Muscle layer of colon (tissue), 2 donors: ENCODE data around the gene PMF1.

Experiments used
- H3K27ac ChIP-seq: one replicate; pipeline ENCODE4 v1.7.0; 2013; ENCODE audit warnings: low read depth, mild to moderate bottlenecking, low read length, moderate library complexity
- H3K27me3 ChIP-seq, 2 donors: one replicate each; pipeline ENCODE4 v1.7.0; 2013; ENCODE audit warnings: low read length in 2 of 2, mild to moderate bottlenecking in 2 of 2; ENCODE audit not compliant: insufficient read depth in 2 of 2, control insufficient read depth in 1 of 2
- H3K36me3 ChIP-seq: one replicate; pipeline ENCODE4 v1.7.0; 2013; ENCODE audit warnings: mild to moderate bottlenecking, low read length; ENCODE audit not compliant: insufficient read depth
- H3K4me1 ChIP-seq: one replicate; pipeline ENCODE4 v1.7.0; 2013; ENCODE audit warnings: mild to moderate bottlenecking, low read length; ENCODE audit not compliant: insufficient read depth
- H3K4me3 ChIP-seq, 2 donors: one replicate each; pipeline ENCODE4 v1.7.0; 2013; ENCODE audit warnings: low read length in 2 of 2, low read depth in 1 of 2, mild to moderate bottlenecking in 1 of 2, moderate library complexity in 1 of 2
- H3K9ac ChIP-seq: one replicate; pipeline ENCODE4 v1.7.0; 2013; ENCODE audit warnings: low read length
- H3K9me3 ChIP-seq: one replicate; pipeline ENCODE4 v1.7.0; 2013; ENCODE audit warnings: mild to moderate bottlenecking, low read length
- donor health status: abdominal sarcoma.
- donor health status: Adenocarcinoma of cecum.

The PMF1 gene

GRCh38 chr1:156257711-156258110 is 44.9 kb downstream of the PMF1 start:
- H3K4me1 ChIP-seq: no peaks in the 10 kb centered on the region
- no peak overlapping the region for H3K9ac ChIP-seq
- H3K36me3 ChIP-seq: peaks cover 71% of the 10 kb centered on the region
- no peak overlapping the region for H3K4me3 ChIP-seq
- H3K27ac ChIP-seq: no peak overlapping the region
- H3K27me3 ChIP-seq: no peaks in the 10 kb centered on the region
- H3K9me3 ChIP-seq: no peaks in the 10 kb centered on the region

GRCh38 chr1:156258859-156259258 is 46.1 kb downstream of the PMF1 start:
- Histone ChIP-seq H3K9ac (no peak overlapping the region), H3K9me3 (no peaks in the 10 kb centered on the region), H3K4me1 (no peaks in the 10 kb centered on the region), H3K27ac (no peak overlapping the region), H3K36me3 (peaks cover 70% of the 10 kb centered on the region), H3K4me3 (no peak overlapping the region), H3K27me3 (no peaks in the 10 kb centered on the region)

- no peaks in the 10 kb centered on the region for H3K4me1 ChIP-seq
- H3K27me3 ChIP-seq: no peaks in the 10 kb centered on the region
- H3K9me3 ChIP-seq: no peaks in the 10 kb centered on the region
- H3K27ac ChIP-seq: no peak overlapping the region
- peaks cover 74% of the 10 kb centered on the region for H3K36me3 ChIP-seq
- no peak overlapping the region for H3K4me3 ChIP-seq
- H3K9ac ChIP-seq: no peak overlapping the region
These were observed 47.0 kb downstream of the PMF1 start for GRCh38 chr1:156259805-156260204.

- no peak overlapping the region for H3K4me3 ChIP-seq
- peaks cover 81% of the 10 kb centered on the region for H3K36me3 ChIP-seq
- H3K9me3 ChIP-seq: no peaks in the 10 kb centered on the region
- H3K9ac ChIP-seq: no peak overlapping the region
- no peaks in the 10 kb centered on the region for H3K27me3 ChIP-seq
- H3K4me1 ChIP-seq: no peaks in the 10 kb centered on the region
- no peak overlapping the region for H3K27ac ChIP-seq
These were observed 48.1 kb downstream of the PMF1 start for GRCh38 chr1:156260896-156261295.

GRCh38 chr1:156262461-156263287 is 49.9 kb downstream of the PMF1 start:
- Histone ChIP-seq H3K4me1 (no peaks in the 10 kb centered on the region), H3K27ac (no peak overlapping the region), H3K27me3 (no peaks in the 10 kb centered on the region), H3K9ac (no peak overlapping the region), H3K36me3 (peaks cover 84% of the 10 kb centered on the region), H3K4me3 (no peak overlapping the region), H3K9me3 (no peaks in the 10 kb centered on the region)

GRCh38 chr1:156263288-156263655 is 50.5 kb downstream of the PMF1 start:
- H3K4me1 ChIP-seq: no peaks in the 10 kb centered on the region
- no peak overlapping the region for H3K9ac ChIP-seq
- H3K9me3 ChIP-seq: no peaks in the 10 kb centered on the region

GRCh38 chr1:156266051-156266450 is 53.2 kb downstream of the PMF1 start:
- Histone ChIP-seq H3K9me3 (no peaks in the 10 kb centered on the region), H3K9ac (no peak overlapping the region), H3K27ac (no peak overlapping the region), H3K4me3 (no peak overlapping the region), H3K4me1 (no peaks in the 10 kb centered on the region), H3K27me3 (no peaks in the 10 kb centered on the region), H3K36me3 (peaks cover 71% of the 10 kb centered on the region)

More at GRCh38 chr1:156263288-156263655, 50.5 kb downstream of the PMF1 start:
- Histone ChIP-seq H3K27ac (no peak overlapping the region), H3K4me3 (no peak overlapping the region), H3K27me3 (no peaks in the 10 kb centered on the region), H3K36me3 (peaks cover 84% of the 10 kb centered on the region)

GRCh38 chr1:156268336-156268735 is 55.5 kb downstream of the PMF1 start:
- H3K27me3 ChIP-seq: no peaks in the 10 kb centered on the region
- H3K9me3 ChIP-seq: no peaks in the 10 kb centered on the region
- no peak overlapping the region for H3K9ac ChIP-seq
- no peaks in the 10 kb centered on the region for H3K4me1 ChIP-seq
- H3K36me3 ChIP-seq: peaks cover 75% of the 10 kb centered on the region
- H3K4me3 ChIP-seq: no peak overlapping the region
- H3K27ac ChIP-seq: no peak overlapping the region

- Histone ChIP-seq H3K36me3 (peaks cover 79% of the 10 kb centered on the region), H3K9ac (no peak overlapping the region), H3K4me3 (no peak overlapping the region), H3K9me3 (no peaks in the 10 kb centered on the region), H3K4me1 (no peaks in the 10 kb centered on the region), H3K27me3 (no peaks in the 10 kb centered on the region), H3K27ac (no peak overlapping the region)
These were observed 57.5 kb downstream of the PMF1 start for GRCh38 chr1:156270314-156270713.

- Histone ChIP-seq H3K27me3 (no peaks in the 10 kb centered on the region), H3K4me3 (no peak overlapping the region), H3K9ac (no peak overlapping the region), H3K9me3 (no peaks in the 10 kb centered on the region), H3K4me1 (peaks cover 8% of the 10 kb centered on the region), H3K27ac (no peak overlapping the region), H3K36me3 (peaks cover 70% of the 10 kb centered on the region)
These were observed 63.7 kb downstream of the PMF1 start for GRCh38 chr1:156276532-156276931.

GRCh38 chr1:156276966-156277381 is 64.2 kb downstream of the PMF1 start:
- Histone ChIP-seq H3K27ac (no peak overlapping the region), H3K36me3 (peaks cover 67% of the 10 kb centered on the region), H3K9me3 (no peaks in the 10 kb centered on the region), H3K4me3 (no peak overlapping the region), H3K27me3 (no peaks in the 10 kb centered on the region), H3K9ac (no peak overlapping the region), H3K4me1 (peaks cover 12% of the 10 kb centered on the region)

GRCh38 chr1:156279837-156280236 is 67.0 kb downstream of the PMF1 start:
- no peak overlapping the region for H3K4me3 ChIP-seq
- H3K9me3 ChIP-seq: no peaks in the 10 kb centered on the region
- H3K27ac ChIP-seq: no peak overlapping the region
- no peaks in the 10 kb centered on the region for H3K27me3 ChIP-seq
- H3K36me3 ChIP-seq: peaks cover 38% of the 10 kb centered on the region
- H3K9ac ChIP-seq: no peak overlapping the region
- H3K4me1 ChIP-seq: peaks cover 22% of the 10 kb centered on the region
